ENCODE data around the gene ITGA11.

Gene ITGA11

GRCh38 chr15:68464448-68465090 is 32.6 kb upstream of the ITGA11 start:
- DNase-seq (ENCODE audit: low spot score): no peak
- TF ChIP-seq CTCF (IDR thresholded peaks at IDR 0.05; ENCODE audit: extremely low read depth, missing control alignments): no peak

GRCh38 chr15:68463996-68464395 is 32.0 kb upstream of the ITGA11 start:
- DNase-seq (ENCODE audit: low spot score): no peak
- TF ChIP-seq CTCF (IDR thresholded peaks at IDR 0.05; ENCODE audit: extremely low read depth, missing control alignments): no peak

- no peak for TF ChIP-seq CTCF (IDR thresholded peaks at IDR 0.05; ENCODE audit: extremely low read depth, missing control alignments)
- no peak for DNase-seq (ENCODE audit: low spot score)
These were observed 31.5 kb upstream of the ITGA11 start for GRCh38 chr15:68463444-68463843.

DNA sequence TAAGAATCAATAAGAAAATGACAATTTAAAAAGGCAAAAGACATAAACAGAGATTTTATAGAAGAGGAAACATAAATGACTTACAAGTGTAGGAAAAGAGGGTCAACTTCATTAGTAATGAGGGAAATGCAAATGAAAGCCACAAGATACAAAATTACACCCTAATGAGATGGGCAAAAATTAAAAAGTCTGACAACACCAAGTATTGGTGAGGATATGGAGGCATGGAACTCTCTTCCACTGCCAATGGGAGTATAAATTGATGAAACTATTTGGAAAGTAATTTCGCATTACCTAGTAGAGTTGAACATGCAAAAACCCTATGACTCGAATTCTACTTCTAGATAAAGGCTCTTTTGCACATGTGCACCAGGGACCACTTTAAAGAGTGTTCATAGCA is 28.2 kb upstream of the ITGA11 start:
- TF ChIP-seq CTCF (IDR thresholded peaks at IDR 0.05; ENCODE audit: extremely low read depth, missing control alignments): no peak
- no peak for DNase-seq (ENCODE audit: low spot score)

- no peak for DNase-seq (ENCODE audit: low spot score)
- TF ChIP-seq CTCF (IDR thresholded peaks at IDR 0.05; ENCODE audit: extremely low read depth, missing control alignments): no peak
These were observed 18.2 kb upstream of the ITGA11 start for GRCh38 chr15:68450192-68450591.

DNA sequence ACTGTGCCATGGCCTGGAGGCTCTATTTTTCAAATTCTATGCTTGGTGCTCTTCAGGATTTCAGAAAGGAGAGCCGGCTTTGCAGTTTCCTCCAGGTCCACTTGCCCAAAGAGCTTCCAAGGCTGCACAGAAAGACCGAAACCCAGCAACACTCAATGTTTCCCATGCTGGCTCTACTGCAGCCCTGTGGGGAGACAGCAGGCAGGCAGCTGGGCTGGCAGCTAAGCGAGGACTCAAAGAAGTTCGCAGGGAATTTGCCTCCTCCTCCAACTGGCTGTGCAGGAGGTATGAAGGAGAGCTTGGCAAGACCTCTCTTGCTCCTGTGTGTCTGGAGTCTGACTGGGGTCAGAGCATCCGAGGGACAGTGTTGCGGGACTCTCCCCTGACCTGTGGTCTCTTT is 17.4 kb upstream of the ITGA11 start:
- DNase-seq (ENCODE audit: low spot score): no peak
- no peak for TF ChIP-seq CTCF (IDR thresholded peaks at IDR 0.05; ENCODE audit: extremely low read depth, missing control alignments)

DNA sequence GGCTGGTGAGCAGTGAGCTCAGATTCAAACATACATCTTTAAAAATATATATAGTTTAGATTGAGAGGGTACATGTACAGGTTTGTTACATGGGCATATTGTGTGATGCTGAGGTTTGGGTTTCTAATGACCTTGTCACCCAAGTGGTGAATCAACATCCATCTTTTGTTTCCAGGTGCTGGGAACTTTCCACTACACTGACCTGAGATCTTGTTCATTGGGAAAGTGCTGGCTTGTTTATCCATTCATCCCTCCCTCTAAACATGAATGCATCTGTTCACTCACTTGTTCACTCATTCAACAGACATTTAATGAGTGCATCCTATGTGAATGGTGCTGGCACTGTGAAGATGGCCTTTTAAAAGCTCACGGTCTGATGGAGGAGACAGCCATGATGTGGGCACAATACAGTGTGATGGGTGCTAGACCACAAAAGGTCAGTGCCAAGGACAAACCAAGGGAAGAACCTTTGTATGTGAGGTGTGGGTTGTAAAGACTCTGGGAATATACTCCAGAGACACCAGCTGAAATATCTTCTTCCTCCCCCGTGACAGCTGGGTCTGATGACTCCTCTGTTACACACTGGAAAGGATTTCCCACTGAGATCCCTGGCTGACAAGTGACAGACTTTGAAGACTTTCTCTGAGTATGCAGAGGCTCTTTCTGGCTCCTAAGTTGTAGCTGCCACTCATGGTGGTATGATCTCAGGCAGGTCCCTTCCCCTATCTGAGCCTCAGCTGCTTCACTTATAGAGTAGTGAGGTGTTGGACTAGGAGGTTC is 16.2 kb upstream of the ITGA11 start:
- no peak for TF ChIP-seq CTCF (IDR thresholded peaks at IDR 0.05; ENCODE audit: extremely low read depth, missing control alignments)
- DNase-seq (ENCODE audit: low spot score): no peak

Measured in GM20000 (cell line).